Measurements from ENCODE around the gene TTLL10.
"Not testable (repeated sequence)": the region's sequence is repeated elsewhere in the genome, so short reads cannot be mapped to it uniquely, and the experiment has no call there.

The TTLL10 gene

GRCh38 chr1:1171546-1172340, 1.9 kb upstream of the TTLL10 start:
- peak overlapping the region; percentile 1 for H3K27ac ChIP-seq (ENCODE audit: insufficient read depth, low read length, poor library complexity, severe bottlenecking)
- H3K4me1 ChIP-seq (ENCODE audit: control insufficient read depth, insufficient read depth, low read length, poor library complexity, severe bottlenecking) = peaks cover 44% of the 10 kb centered on the region
- DNase-seq = peak in 1 of 3 donors; percentile 19
- no peaks in the 10 kb centered on the region for H3K27me3 ChIP-seq (replicated peaks; ENCODE audit: control insufficient read depth, insufficient read depth, low read length, poor library complexity, severe bottlenecking)
- H3K4me3 ChIP-seq (ENCODE audit: insufficient read depth, low read depth, low read length, poor library complexity, severe bottlenecking) = peak overlapping the region; percentile 29
- no peaks in the 10 kb centered on the region for H3K36me3 ChIP-seq (ENCODE audit: control insufficient read depth, insufficient read depth, low read length)
- no peaks in the 10 kb centered on the region for H3K9me3 ChIP-seq (ENCODE audit: control insufficient read depth, low read length)

DNA sequence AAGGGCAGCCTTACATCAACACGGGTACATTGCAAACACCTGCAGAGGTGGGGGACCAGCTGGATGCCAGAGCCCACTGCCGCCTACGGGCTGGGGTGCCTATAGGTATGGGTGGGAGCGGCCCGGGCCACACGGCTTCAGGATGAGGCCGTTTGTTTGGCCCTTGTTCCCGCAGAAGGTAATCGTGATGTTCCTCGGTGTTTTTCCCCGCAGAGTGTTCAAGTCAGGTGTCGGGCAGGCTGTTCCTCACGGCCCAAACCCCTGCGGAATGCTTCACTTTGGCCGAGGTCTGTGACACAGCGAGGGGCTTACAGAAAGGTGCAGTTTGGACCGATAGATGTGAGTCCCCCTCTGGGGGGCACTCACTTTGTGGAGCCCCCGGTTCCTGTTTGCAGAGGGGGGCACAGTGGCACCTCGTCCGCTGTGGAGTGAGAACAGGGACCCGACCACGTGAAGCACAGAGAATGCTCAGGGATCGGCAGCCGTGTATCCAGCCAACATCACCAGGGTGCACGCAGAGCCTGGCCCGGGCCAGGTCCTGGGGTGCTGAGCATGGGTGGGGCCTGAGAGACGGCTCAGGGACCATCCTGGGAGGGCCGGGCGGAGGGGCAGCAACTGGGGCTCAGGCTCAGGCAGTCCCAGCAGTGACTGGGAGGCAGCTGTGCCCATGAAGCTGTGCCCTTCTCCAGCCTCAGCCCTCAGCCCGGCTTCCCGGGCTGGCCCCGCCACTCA, 453 bp upstream of the TTLL10 start:
- peaks cover 44% of the 10 kb centered on the region for H3K4me1 ChIP-seq (ENCODE audit: control insufficient read depth, insufficient read depth, low read length, poor library complexity, severe bottlenecking)

DNA sequence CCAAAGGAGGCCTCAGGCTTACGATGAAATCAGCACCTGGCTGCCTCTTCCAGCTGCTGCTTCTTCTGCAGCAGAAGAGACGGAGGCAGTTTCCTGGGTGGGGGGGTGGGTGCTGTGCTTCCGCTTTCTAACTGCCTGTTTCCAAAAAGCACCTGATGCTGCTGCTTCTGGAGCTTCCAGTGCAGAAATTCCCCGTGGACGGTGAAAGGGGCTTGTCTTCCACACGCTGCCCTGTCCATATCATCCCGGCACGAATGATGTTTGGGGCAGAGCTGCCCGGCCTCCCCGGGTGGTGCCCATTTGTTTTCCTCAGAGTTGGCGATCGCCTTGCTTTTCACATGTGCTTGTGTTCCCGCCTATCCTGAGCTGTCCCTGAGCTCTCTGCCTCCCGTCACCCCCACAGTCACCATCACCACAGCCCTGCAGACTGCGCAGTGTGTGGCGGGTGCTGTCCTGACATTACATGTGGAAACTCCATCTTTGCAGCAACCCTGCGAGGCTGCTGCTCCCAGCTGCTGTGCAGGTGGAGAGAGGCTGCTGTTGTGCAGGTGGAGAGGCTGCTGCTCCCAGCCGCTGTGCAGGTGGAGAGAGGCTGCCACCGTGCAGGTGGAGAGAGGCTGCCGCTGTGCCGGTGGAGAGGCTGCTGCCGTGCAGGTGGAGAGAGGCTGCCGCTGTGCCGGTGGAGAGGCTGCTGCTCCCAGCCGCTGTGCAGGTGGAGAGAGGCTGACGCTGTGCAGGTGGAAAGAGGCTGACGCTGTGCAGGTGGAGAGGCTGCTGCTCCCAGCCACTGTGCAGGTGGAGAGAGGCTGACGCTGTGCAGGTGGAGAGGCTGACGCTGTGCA, 1.8 kb downstream of the TTLL10 start:
- Histone ChIP-seq H3K4me1 (ENCODE audit: control insufficient read depth, insufficient read depth, low read length, poor library complexity, severe bottlenecking) (peaks cover 36% of the 10 kb centered on the region), H3K9me3 (ENCODE audit: control insufficient read depth, low read length) (no peaks in the 10 kb centered on the region), H3K27me3 (replicated peaks; ENCODE audit: control insufficient read depth, insufficient read depth, low read length, poor library complexity, severe bottlenecking) (no peaks in the 10 kb centered on the region), H3K36me3 (ENCODE audit: control insufficient read depth, insufficient read depth, low read length) (no peaks in the 10 kb centered on the region), H3K27ac (ENCODE audit: insufficient read depth, low read length, poor library complexity, severe bottlenecking) (no peak overlapping the region), H3K4me3 (ENCODE audit: insufficient read depth, low read depth, low read length, poor library complexity, severe bottlenecking) (no peak overlapping the region)
- DNase-seq = no peak

More for the DNA sequence above, 453 bp upstream of the TTLL10 start:
- Histone ChIP-seq H3K4me3 (ENCODE audit: insufficient read depth, low read depth, low read length, poor library complexity, severe bottlenecking) (peak overlapping the region; percentile 25), H3K9me3 (ENCODE audit: control insufficient read depth, low read length) (no peaks in the 10 kb centered on the region), H3K36me3 (ENCODE audit: control insufficient read depth, insufficient read depth, low read length) (no peaks in the 10 kb centered on the region), H3K27ac (ENCODE audit: insufficient read depth, low read length, poor library complexity, severe bottlenecking) (peak overlapping the region; percentile 25), H3K27me3 (replicated peaks; ENCODE audit: control insufficient read depth, insufficient read depth, low read length, poor library complexity, severe bottlenecking) (no peaks in the 10 kb centered on the region)
- DNase-seq = no peak

DNA sequence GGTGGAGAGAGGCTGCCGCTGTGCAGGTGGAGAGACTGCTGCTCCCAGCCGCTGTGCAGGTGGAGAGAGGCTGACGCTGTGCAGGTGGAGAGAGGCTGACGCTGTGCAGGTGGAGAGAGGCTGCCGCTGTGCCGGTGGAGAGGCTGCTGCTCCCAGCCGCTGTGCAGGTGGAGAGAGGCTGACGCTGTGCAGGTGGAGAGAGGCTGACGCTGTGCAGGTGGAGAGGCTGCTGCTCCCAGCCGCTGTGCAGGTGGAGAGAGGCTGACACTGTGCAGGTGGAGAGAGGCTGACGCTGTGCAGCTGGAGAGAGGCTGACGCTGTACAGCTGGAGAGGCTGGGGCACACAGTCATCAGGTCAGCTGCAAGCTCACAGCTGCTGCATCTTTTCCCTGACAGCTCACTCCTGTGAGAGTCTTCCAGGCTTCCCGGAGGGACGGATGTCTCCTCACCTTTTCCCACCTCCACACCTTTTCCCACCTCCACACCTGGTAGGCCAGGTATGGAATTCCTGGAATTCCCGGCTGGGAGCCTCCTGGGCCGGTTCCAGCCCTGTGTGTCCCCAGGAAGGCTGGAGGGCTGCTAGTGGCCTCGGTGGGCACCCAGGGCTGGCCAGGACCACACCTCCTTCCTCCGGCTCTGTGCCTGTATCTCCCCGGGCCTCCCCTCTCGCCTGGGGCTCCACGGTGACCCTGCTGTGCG, 2.5 kb downstream of the TTLL10 start:
- not testable (repeated sequence) for H3K27ac ChIP-seq (ENCODE audit: insufficient read depth, low read length, poor library complexity, severe bottlenecking); H3K36me3 ChIP-seq (ENCODE audit: control insufficient read depth, insufficient read depth, low read length); DNase-seq; H3K27me3 ChIP-seq (replicated peaks; ENCODE audit: control insufficient read depth, insufficient read depth, low read length, poor library complexity, severe bottlenecking); H3K9me3 ChIP-seq (ENCODE audit: control insufficient read depth, low read length); H3K4me3 ChIP-seq (ENCODE audit: insufficient read depth, low read depth, low read length, poor library complexity, severe bottlenecking)
- peaks cover 29% of the 10 kb centered on the region for H3K4me1 ChIP-seq (ENCODE audit: control insufficient read depth, insufficient read depth, low read length, poor library complexity, severe bottlenecking)

- no peak for DNase-seq
- no peak overlapping the region for H3K27ac ChIP-seq (ENCODE audit: insufficient read depth, low read length, poor library complexity, severe bottlenecking)
- H3K36me3 ChIP-seq (ENCODE audit: control insufficient read depth, insufficient read depth, low read length) = no peaks in the 10 kb centered on the region
- no peak overlapping the region for H3K4me3 ChIP-seq (ENCODE audit: insufficient read depth, low read depth, low read length, poor library complexity, severe bottlenecking)
- H3K4me1 ChIP-seq (ENCODE audit: control insufficient read depth, insufficient read depth, low read length, poor library complexity, severe bottlenecking) = peaks cover 22% of the 10 kb centered on the region
- H3K27me3 ChIP-seq (replicated peaks; ENCODE audit: control insufficient read depth, insufficient read depth, low read length, poor library complexity, severe bottlenecking) = no peaks in the 10 kb centered on the region
- no peaks in the 10 kb centered on the region for H3K9me3 ChIP-seq (ENCODE audit: control insufficient read depth, low read length)
Measured at GRCh38 chr1:1176931-1177330, 3.3 kb downstream of the TTLL10 start.

DNA sequence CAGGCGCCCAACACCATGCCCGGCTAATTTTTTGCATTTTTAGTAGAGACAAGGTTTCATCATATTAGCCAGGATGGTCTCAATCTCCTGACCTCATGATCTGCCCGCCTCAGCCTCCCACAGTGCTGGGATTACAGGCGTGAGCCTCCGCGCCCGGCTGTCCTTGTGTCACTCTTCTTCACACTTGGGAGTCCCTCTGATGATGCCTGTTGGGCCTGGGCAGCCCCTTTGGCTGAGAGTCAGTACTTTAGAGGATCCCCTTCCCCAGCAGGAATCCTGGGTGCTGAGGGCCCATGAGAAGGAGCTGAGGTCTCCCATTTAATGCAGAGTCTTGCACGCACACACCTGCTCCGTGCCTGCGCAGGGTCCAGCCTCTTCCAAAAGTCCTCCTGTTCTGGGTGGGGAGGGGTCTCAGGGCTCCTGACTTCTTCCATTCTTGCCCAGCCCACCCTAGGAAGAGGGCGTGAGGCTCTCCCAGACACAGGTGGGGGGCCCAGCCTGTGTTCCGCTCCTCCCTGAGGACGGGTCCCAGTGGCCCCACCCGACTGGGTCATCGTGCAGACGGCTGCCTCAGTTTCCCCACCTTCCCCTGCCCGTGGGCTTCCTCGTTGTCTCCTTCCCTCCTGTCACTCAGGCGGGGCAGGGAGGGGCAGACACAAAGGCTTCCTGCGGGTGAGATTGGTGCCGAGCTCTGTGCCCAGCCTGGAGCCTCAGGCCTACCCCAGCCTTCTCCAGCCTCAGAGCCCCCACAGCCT, 3.9 kb downstream of the TTLL10 start:
- Histone ChIP-seq H3K27me3 (replicated peaks; ENCODE audit: control insufficient read depth, insufficient read depth, low read length, poor library complexity, severe bottlenecking) (no peaks in the 10 kb centered on the region), H3K4me3 (ENCODE audit: insufficient read depth, low read depth, low read length, poor library complexity, severe bottlenecking) (no peak overlapping the region), H3K27ac (ENCODE audit: insufficient read depth, low read length, poor library complexity, severe bottlenecking) (no peak overlapping the region), H3K4me1 (ENCODE audit: control insufficient read depth, insufficient read depth, low read length, poor library complexity, severe bottlenecking) (peaks cover 19% of the 10 kb centered on the region), H3K9me3 (ENCODE audit: control insufficient read depth, low read length) (no peaks in the 10 kb centered on the region), H3K36me3 (ENCODE audit: control insufficient read depth, insufficient read depth, low read length) (no peaks in the 10 kb centered on the region)
- no peak for DNase-seq

GRCh38 chr1:1178794-1179331, 5.2 kb downstream of the TTLL10 start:
- Histone ChIP-seq H3K27me3 (replicated peaks; ENCODE audit: control insufficient read depth, insufficient read depth, low read length, poor library complexity, severe bottlenecking) (no peaks in the 10 kb centered on the region), H3K27ac (ENCODE audit: insufficient read depth, low read length, poor library complexity, severe bottlenecking) (no peak overlapping the region), H3K36me3 (ENCODE audit: control insufficient read depth, insufficient read depth, low read length) (no peaks in the 10 kb centered on the region), H3K4me3 (ENCODE audit: insufficient read depth, low read depth, low read length, poor library complexity, severe bottlenecking) (no peak overlapping the region), H3K9me3 (ENCODE audit: control insufficient read depth, low read length) (no peaks in the 10 kb centered on the region), H3K4me1 (ENCODE audit: control insufficient read depth, insufficient read depth, low read length, poor library complexity, severe bottlenecking) (peaks cover 15% of the 10 kb centered on the region)
- no peak for DNase-seq

- DNase-seq = no peak
- Histone ChIP-seq H3K4me1 (ENCODE audit: control insufficient read depth, insufficient read depth, low read length, poor library complexity, severe bottlenecking) (peaks cover 10% of the 10 kb centered on the region), H3K4me3 (ENCODE audit: insufficient read depth, low read depth, low read length, poor library complexity, severe bottlenecking) (no peak overlapping the region), H3K36me3 (ENCODE audit: control insufficient read depth, insufficient read depth, low read length) (no peaks in the 10 kb centered on the region), H3K27ac (ENCODE audit: insufficient read depth, low read length, poor library complexity, severe bottlenecking) (no peak overlapping the region), H3K9me3 (ENCODE audit: control insufficient read depth, low read length) (no peaks in the 10 kb centered on the region), H3K27me3 (replicated peaks; ENCODE audit: control insufficient read depth, insufficient read depth, low read length, poor library complexity, severe bottlenecking) (no peaks in the 10 kb centered on the region)
Measured at GRCh38 chr1:1179346-1179982, 5.8 kb downstream of the TTLL10 start.

Data from effector memory CD4-positive, alpha-beta T cell (primary cell).